H1 (cell line): ENCODE data around the gene LNX2. TPM values are rescaled to one million over a fixed set of nuclear protein-coding genes. Genes with fewer than 3 reads are reported as not detected.

Experiments used
- ATF2 ChIP-seq: IDR thresholded peaks from 2 replicates; pipeline ENCODE4 v1.6.1; 2012; ENCODE audit warnings: low read length, inconsistent platforms
- EZH2 ChIP-seq: fragments of 200-600 bp; sonication (generic); IDR thresholded peaks from 2 replicates; pipeline ENCODE4 v1.7.1; 2012; ENCODE audit warnings: low read depth, mild to moderate bottlenecking, moderate library complexity, low read length, inconsistent platforms; ENCODE audit not compliant: severe bottlenecking
- SAP30 ChIP-seq: fragments of 300-600 bp; sonication (generic); IDR thresholded peaks from 2 replicates; pipeline ENCODE4 v1.7.1; 2012; ENCODE audit warnings: low read length, moderate library complexity, mild to moderate bottlenecking, inconsistent platforms; ENCODE audit not compliant: insufficient read depth, insufficient replicate concordance
- polyA plus RNA-seq, 7 experiments: library from polyadenylated mRNA; depleted of rRNA in 3 of 7; stranded (reverse) in 5 of 7; unstranded in 2 of 7; fragments of >200 nt in 5 of 7; fragments of 200-250 nt in 2 of 7; gene quantifications; 1 replicate in 5 of 7; 2 replicates in 1 of 7; 4 replicates in 1 of 7; pipeline versions ENCODE4 v1.2.1 to v1.2.3, GENCODE V29; 2011 to 2013; ENCODE audit warnings: missing spikeins in 2 of 7, mixed read lengths in 2 of 7
- total RNA-seq: library from RNA; stranded (reverse); fragmentation: NEBNext Ultra II Directional; extraction: Animal tissue kit (Norgen Biotek cat#: 25700); gene quantifications from 2 replicates; pipeline ENCODE4 v1.2.1, GENCODE V29; 2021

Gene LNX2
- total and polyA plus RNA-seq, 2 of the 8 experiments (the other 6 are each of a cell fraction or from before 2014, with no cell fraction given): 6.4 to 13.9 TPM

DNA sequence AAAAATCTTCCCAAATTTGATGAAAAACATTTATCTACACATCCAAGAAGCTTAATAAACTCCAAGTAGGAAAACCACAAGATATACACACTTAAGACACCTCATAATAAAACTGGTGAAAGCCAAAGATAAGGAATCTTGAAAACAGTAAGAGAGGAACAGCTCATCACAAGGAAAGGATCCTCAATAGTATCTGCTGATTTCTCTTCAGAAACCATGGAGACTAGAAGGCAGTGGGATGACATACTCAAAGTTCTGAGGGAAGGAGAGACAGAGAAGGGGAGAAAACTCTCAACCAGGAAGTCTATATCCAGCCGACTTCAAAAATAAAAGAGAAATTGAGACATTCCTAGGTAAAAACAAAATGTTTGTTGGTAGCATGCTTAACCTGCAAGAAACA lies 45.7 kb downstream of the LNX2 start (continued):
- no peak for TF ChIP-seq ATF2
- TF ChIP-seq SAP30: no peak
- TF ChIP-seq EZH2: no peak
- TF ChIP-seq, all 59 proteins: peak for 0
